Mesenchymal stem cell (in vitro differentiated cells and primary cell): ENCODE measurements around the gene BRCC3.

ENCODE experiments used
- DNase-seq: peaks from one replicate; pipeline ENCODE4 v3.0.0-alpha.2; 2013
- H2AFZ ChIP-seq: one replicate; pipeline ENCODE4 v1.6.1; 2013; ENCODE audit warnings: low read depth, mild to moderate bottlenecking, control low read depth, inconsistent platforms, low read length, moderate library complexity
- H2AK5ac ChIP-seq: 2 replicates; pipeline ENCODE4 v1.6.1; 2013; ENCODE audit warnings: low read length, moderate library complexity, mild to moderate bottlenecking, inconsistent platforms; ENCODE audit not compliant: severe bottlenecking
- H2BK120ac ChIP-seq: one replicate; pipeline ENCODE4 v1.6.1; 2013; ENCODE audit warnings: low read depth, mild to moderate bottlenecking, inconsistent platforms, low read length, moderate library complexity
- H2BK12ac ChIP-seq, 2 experiments: one replicate each; pipeline ENCODE4 v1.6.1; 2013; ENCODE audit warnings: inconsistent platforms in 2 of 2, low read length in 2 of 2, mild to moderate bottlenecking in 2 of 2, moderate library complexity in 2 of 2, control low read depth in 1 of 2
- H2BK15ac ChIP-seq: one replicate; pipeline ENCODE4 v1.6.1; 2013; ENCODE audit warnings: mild to moderate bottlenecking, low read depth, inconsistent platforms; ENCODE audit not compliant: poor library complexity, severe bottlenecking
- H2BK5ac ChIP-seq: 2 replicates; pipeline ENCODE4 v1.6.1; 2013; ENCODE audit warnings: low read depth, mild to moderate bottlenecking, low read length, control low read depth, inconsistent platforms; ENCODE audit not compliant: poor library complexity, severe bottlenecking
- H3K14ac ChIP-seq, 2 experiments: one replicate each; pipeline ENCODE4 v1.6.1; 2013; ENCODE audit warnings: inconsistent platforms in 2 of 2, low read length in 2 of 2, control low read depth in 1 of 2, mild to moderate bottlenecking in 1 of 2, moderate library complexity in 1 of 2
- H3K18ac ChIP-seq, 2 experiments: one replicate each; pipeline ENCODE4 v1.6.1; 2013; ENCODE audit warnings: inconsistent platforms in 2 of 2, low read length in 2 of 2, control low read depth in 1 of 2, low read depth in 1 of 2, mild to moderate bottlenecking in 1 of 2
- H3K23ac ChIP-seq, 2 experiments: one replicate each; pipeline ENCODE4 v1.6.1; 2013; ENCODE audit warnings: inconsistent platforms in 2 of 2, low read length in 2 of 2, mild to moderate bottlenecking in 2 of 2, moderate library complexity in 2 of 2, control low read depth in 1 of 2
- H3K27ac ChIP-seq: 2 replicates; pipeline ENCODE4 v1.5.1; 2013; ENCODE audit warnings: mild to moderate bottlenecking, moderate library complexity, low read length, control low read depth, inconsistent platforms; ENCODE audit not compliant: poor library complexity, severe bottlenecking
- H3K27me3 ChIP-seq, 2 experiments: 2 replicates each; pipeline versions ENCODE4 v1.6.1 to v1.7.0; 2013; ENCODE audit warnings: low read length in 2 of 2, mild to moderate bottlenecking in 2 of 2, moderate library complexity in 2 of 2, control low read depth in 1 of 2, inconsistent platforms in 1 of 2; ENCODE audit not compliant: control insufficient read depth in 1 of 2, insufficient read depth in 1 of 2
- H3K36me3 ChIP-seq, 2 experiments: 2 replicates each; pipeline versions ENCODE4 v1.6.1 to v1.7.0; 2013; ENCODE audit warnings: low read length in 2 of 2, control low read depth in 1 of 2, inconsistent platforms in 1 of 2, low read depth in 1 of 2, mild to moderate bottlenecking in 1 of 2; ENCODE audit not compliant: insufficient read depth in 2 of 2, control insufficient read depth in 1 of 2
- H3K4ac ChIP-seq, 2 experiments: one replicate each; pipeline ENCODE4 v1.6.1; 2013; ENCODE audit warnings: inconsistent platforms in 2 of 2, low read length in 2 of 2, mild to moderate bottlenecking in 2 of 2, moderate library complexity in 2 of 2, control low read depth in 1 of 2, low read depth in 1 of 2
- H3K4me1 ChIP-seq: 2 replicates; pipeline ENCODE4 v1.6.1; 2013; ENCODE audit warnings: low read depth, low read length, control low read depth; ENCODE audit not compliant: control insufficient read depth, insufficient read depth
- H3K4me2 ChIP-seq: 2 replicates; pipeline ENCODE4 v1.6.1; 2013; ENCODE audit warnings: low read length, mild to moderate bottlenecking, inconsistent platforms; ENCODE audit not compliant: poor library complexity, severe bottlenecking
- H3K4me3 ChIP-seq, 2 experiments: 2 replicates each; pipeline versions ENCODE4 v1.5.1 to v1.7.0; 2013; ENCODE audit warnings: low read length in 2 of 2, mild to moderate bottlenecking in 2 of 2, control low read depth in 1 of 2, low read depth in 1 of 2; ENCODE audit not compliant: insufficient read depth in 1 of 2
- H3K79me1 ChIP-seq: replicated peaks from 2 replicates; pipeline ENCODE4 v1.6.1; 2013; ENCODE audit warnings: mild to moderate bottlenecking, control low read depth, low read length, inconsistent platforms; ENCODE audit not compliant: poor library complexity, severe bottlenecking
- H3K9ac ChIP-seq: 2 replicates; pipeline ENCODE4 v1.7.0; 2013; ENCODE audit warnings: mild to moderate bottlenecking, low read length, moderate library complexity
- H3K9me3 ChIP-seq: 2 replicates; pipeline ENCODE4 v1.7.0; 2013; ENCODE audit warnings: mild to moderate bottlenecking, low read length; ENCODE audit not compliant: control insufficient read depth
- H4K8ac ChIP-seq: one replicate; pipeline ENCODE4 v1.6.1; 2013; ENCODE audit warnings: inconsistent platforms, mild to moderate bottlenecking, low read length, moderate library complexity
- H4K91ac ChIP-seq: one replicate; pipeline ENCODE4 v1.6.1; 2013; ENCODE audit warnings: mild to moderate bottlenecking, low read length, inconsistent platforms
- WGBS: methylation state at CpG from one replicate; pipeline ENCODE4 v1.1.7; 2013; ENCODE audit warnings: mixed read lengths; 5-methylcytosine and 5-hydroxymethylcytosine counted together

The BRCC3 gene

GRCh38 chrX:155031657-155032056 is 39.7 kb upstream of the BRCC3 start:
- Histone ChIP-seq H3K9me3 (peaks cover 6% of the 10 kb centered on the region), H2BK15ac (no peak overlapping the region), H3K27ac (no peak overlapping the region), H2AFZ (no peak overlapping the region), H3K79me1 (no peaks in the 10 kb centered on the region), H3K4me3 (no peak overlapping the region), H2BK12ac (no peak overlapping the region), H4K8ac (no peak overlapping the region), H3K36me3 (peaks cover 0 to 18% of the 10 kb centered on the region in 2 experiments), H3K14ac (no peak overlapping the region), H3K27me3 (no peaks in the 10 kb centered on the region), H4K91ac (no peak overlapping the region), H3K23ac (no peak overlapping the region), H2BK5ac (no peak overlapping the region), H3K9ac (no peak overlapping the region), H3K4ac (no peak overlapping the region), H2AK5ac (no peak overlapping the region), H2BK120ac (no peak overlapping the region), H3K18ac (no peak overlapping the region), H3K4me1 (no peaks in the 10 kb centered on the region), H3K4me2 (no peak overlapping the region)
- WGBS: 100% methylated on average over 2 of the region's 5 CpGs
- no peak for DNase-seq

GRCh38 chrX:155035688-155036087 is 35.6 kb upstream of the BRCC3 start:
- Histone ChIP-seq H2AK5ac (no peak overlapping the region), H2BK5ac (no peak overlapping the region), H3K4me1 (no peaks in the 10 kb centered on the region), H3K9ac (no peak overlapping the region), H3K79me1 (no peaks in the 10 kb centered on the region), H3K36me3 (peaks cover 0 to 18% of the 10 kb centered on the region in 2 experiments), H2BK12ac (no peak overlapping the region), H3K14ac (no peak overlapping the region), H3K18ac (no peak overlapping the region), H3K27me3 (no peaks in the 10 kb centered on the region), H3K23ac (no peak overlapping the region), H3K4ac (no peak overlapping the region), H4K91ac (no peak overlapping the region), H3K9me3 (peaks cover 10% of the 10 kb centered on the region), H2BK15ac (no peak overlapping the region), H2AFZ (no peak overlapping the region), H3K4me2 (no peak overlapping the region), H3K4me3 (no peak overlapping the region), H4K8ac (no peak overlapping the region), H2BK120ac (no peak overlapping the region), H3K27ac (no peak overlapping the region)
- no CpG with 5 or more reads among the region's 4 CpGs for WGBS
- DNase-seq: no peak

DNA sequence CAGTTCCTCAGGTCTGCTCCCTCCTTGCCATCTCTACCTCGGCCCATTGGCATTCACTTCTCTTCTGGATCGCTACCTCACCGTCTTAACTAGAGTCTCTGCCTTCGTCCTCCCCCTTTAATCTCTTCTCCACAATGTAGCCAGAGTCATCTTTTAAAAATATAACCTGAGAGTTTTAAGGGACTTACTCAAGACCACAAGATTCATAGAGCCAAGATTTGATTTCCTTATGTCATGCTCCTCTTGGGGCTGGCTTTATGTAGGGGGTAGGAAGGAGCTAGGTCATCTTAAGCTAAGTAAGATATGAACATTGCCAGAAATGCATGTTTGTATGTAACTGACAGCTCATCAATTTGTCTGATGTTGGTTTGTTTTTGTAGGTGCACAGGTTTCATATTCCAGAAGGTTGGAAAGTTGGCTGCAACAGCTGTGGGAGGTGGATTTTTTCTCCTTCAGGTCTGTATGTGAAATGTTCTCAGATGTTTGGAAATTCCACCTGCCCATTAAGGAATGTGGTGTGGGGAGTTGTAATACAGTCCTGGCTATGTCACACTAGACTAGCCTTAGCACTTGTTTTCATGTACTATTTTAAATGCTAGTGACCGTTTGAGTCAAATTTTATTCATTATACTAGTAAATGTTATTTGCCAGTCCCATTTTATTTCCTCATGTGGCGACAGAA is 25.0 kb upstream of the BRCC3 start:
- Histone ChIP-seq H3K4ac (no peak overlapping the region), H3K27me3 (no peaks in the 10 kb centered on the region), H3K4me3 (no peak overlapping the region), H4K91ac (no peak overlapping the region), H3K14ac (no peak overlapping the region), H3K9ac (no peak overlapping the region), H3K18ac (no peak overlapping the region), H2BK12ac (no peak overlapping the region), H3K36me3 (peaks cover 0 to under 1% of the 10 kb centered on the region in 2 experiments), H2BK15ac (no peak overlapping the region), H2BK120ac (no peak overlapping the region), H2BK5ac (no peak overlapping the region), H2AK5ac (no peak overlapping the region), H3K9me3 (no peaks in the 10 kb centered on the region), H4K8ac (no peak overlapping the region), H3K4me2 (no peak overlapping the region), H3K27ac (no peak overlapping the region), H3K4me1 (peaks cover 2% of the 10 kb centered on the region), H2AFZ (no peak overlapping the region), H3K79me1 (peaks cover 5% of the 10 kb centered on the region), H3K23ac (no peak overlapping the region)
- WGBS: 100% methylated on average over 4 of the region's 6 CpGs
- DNase-seq: no peak

DNA sequence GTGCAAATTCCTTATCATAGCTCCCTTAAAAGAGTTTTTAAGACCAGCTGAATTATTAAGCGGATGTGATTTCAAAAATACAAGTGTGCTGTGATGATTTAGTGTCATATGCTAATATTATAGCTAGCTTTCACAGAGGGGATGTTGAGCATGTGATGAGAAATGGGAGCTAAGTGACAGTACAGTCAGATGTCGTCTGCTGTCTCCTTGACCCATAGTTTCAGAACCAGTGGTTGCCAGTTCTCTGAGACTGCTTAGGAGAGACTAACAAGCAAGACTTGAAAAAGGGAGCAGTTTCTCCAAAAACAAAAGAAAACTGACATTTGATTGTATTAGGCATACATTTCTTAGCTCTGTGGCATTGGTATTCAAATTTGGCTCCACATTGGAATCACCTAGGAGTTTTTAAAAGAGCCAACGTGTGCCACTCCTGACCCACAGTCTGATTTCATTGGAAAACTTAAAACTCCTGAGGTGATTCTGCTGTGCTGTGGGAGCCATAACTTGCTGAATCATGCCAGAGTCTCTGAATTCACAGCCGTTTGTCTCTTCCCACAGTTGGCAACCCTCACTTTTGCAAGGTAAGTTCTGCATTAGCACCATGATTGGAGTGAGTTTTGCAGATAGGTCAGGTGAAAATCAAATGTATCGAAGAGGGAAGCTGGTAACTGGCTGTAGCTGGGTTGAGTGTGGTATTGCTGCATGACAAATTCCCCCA is 24.3 kb upstream of the BRCC3 start:
- Histone ChIP-seq H3K4me2 (no peak overlapping the region), H3K9ac (no peak overlapping the region), H3K27ac (no peak overlapping the region), H3K9me3 (no peaks in the 10 kb centered on the region), H2BK120ac (no peak overlapping the region), H4K8ac (no peak overlapping the region), H2AFZ (no peak overlapping the region), H2BK12ac (no peak overlapping the region), H3K4me3 (no peak overlapping the region), H3K79me1 (peaks cover 5% of the 10 kb centered on the region), H3K4me1 (peaks cover 2% of the 10 kb centered on the region), H3K36me3 (peaks cover 0 to 8% of the 10 kb centered on the region in 2 experiments), H2BK15ac (no peak overlapping the region), H3K18ac (no peak overlapping the region), H2AK5ac (no peak overlapping the region), H3K4ac (no peak overlapping the region), H2BK5ac (no peak overlapping the region), H3K27me3 (no peaks in the 10 kb centered on the region), H3K23ac (no peak overlapping the region), H3K14ac (no peak overlapping the region), H4K91ac (no peak overlapping the region)
- no peak for DNase-seq
- WGBS: 98% methylated on average over 4 of the region's 5 CpGs
